ENCODE data around the gene SEMA4B.

DNA sequence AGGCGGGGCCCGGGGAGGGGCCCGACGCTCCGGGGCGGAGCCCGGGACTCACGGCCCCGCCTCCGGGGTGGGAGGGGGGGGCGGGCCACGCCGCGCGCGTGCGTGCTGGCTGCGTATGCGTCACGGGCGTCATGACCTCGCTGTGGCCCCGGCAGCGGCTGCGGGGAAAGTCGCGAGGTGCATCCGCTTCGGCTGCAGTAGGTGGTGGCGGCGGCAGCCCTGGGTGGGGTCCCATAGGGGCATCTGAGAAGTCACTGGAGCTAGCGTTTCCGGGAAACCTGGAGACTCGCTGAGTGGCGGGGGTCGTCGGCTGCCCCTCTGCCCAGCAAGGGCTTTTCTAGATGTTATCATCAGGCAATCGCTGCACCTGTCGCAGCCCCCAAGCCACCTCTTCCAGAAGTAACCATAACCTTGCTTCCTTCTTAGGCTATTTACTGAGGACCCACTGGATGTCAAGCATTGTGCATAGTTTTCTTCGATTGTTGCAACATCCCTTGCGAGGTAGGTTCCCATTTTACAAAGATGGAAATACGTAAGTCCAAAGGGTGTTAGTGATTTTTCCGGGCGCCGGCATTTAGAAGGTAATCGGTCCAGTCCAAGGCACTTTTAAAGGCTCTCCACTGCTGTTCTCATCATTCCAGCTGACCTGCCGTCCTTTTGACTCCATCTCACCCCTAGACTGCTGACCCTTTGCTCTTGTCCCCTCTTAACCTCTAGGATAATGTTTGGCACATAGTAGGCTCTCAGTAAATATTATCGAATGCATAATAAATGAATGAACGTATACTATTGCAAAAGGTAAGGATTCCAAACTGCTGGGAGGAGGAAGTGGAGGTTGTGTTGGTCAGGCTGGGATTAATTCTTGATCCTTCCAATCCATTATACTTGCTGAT, 33.2 kb downstream of the SEMA4B start, which contains the start of gene GDPGP1:
- TF ChIP-seq EP300 (IDR thresholded peaks at IDR 0.05; ENCODE audit: low read depth) (no peak), POLR2A (IDR thresholded peaks at IDR 0.05) (peak; percentile 68)
- TF ChIP-seq, protein P1, sequence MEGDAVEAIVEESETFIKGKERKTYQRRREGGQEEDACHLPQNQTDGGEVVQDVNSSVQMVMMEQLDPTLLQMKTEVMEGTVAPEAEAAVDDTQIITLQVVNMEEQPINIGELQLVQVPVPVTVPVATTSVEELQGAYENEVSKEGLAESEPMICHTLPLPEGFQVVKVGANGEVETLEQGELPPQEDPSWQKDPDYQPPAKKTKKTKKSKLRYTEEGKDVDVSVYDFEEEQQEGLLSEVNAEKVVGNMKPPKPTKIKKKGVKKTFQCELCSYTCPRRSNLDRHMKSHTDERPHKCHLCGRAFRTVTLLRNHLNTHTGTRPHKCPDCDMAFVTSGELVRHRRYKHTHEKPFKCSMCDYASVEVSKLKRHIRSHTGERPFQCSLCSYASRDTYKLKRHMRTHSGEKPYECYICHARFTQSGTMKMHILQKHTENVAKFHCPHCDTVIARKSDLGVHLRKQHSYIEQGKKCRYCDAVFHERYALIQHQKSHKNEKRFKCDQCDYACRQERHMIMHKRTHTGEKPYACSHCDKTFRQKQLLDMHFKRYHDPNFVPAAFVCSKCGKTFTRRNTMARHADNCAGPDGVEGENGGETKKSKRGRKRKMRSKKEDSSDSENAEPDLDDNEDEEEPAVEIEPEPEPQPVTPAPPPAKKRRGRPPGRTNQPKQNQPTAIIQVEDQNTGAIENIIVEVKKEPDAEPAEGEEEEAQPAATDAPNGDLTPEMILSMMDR (IDR thresholded peaks at IDR 0.05) = no peak

Measured in transverse colon (tissue), 3 donors.